Stimulated activated naive CD8-positive, alpha-beta T cell treated with anti-CD3 and anti-CD28 coated beads, Interleukin-15, Interleukin-2, amounts not matched to agents 100 U/mL and 50 U/mL, for 24 hours (primary cell): ENCODE data around the gene ANKRD35.
A peak's percentile ranks its signal among the peaks of the same experiment; 100 is the strongest.

Experiments
- ATAC-seq: fragments of 150-1000 bp; cut with Tn5 transposase; one replicate; pipeline ENCODE4 v1.10.0; 2021
- DNase-seq: peaks from one replicate; pipeline ENCODE4 v3.0.0; 2021

Gene ANKRD35

GRCh38 chr1:145897969-145898368 is 12.3 kb upstream of the ANKRD35 start:
- no peak for DNase-seq
- ATAC-seq, result no peak

- DNase-seq (no peak), ATAC-seq (no peak)
These were observed 9.8 kb upstream of the ANKRD35 start for GRCh38 chr1:145895471-145895870.

GRCh38 chr1:145893306-145894055 is 7.8 kb upstream of the ANKRD35 start:
- no peak for DNase-seq
- no peak for ATAC-seq

DNA sequence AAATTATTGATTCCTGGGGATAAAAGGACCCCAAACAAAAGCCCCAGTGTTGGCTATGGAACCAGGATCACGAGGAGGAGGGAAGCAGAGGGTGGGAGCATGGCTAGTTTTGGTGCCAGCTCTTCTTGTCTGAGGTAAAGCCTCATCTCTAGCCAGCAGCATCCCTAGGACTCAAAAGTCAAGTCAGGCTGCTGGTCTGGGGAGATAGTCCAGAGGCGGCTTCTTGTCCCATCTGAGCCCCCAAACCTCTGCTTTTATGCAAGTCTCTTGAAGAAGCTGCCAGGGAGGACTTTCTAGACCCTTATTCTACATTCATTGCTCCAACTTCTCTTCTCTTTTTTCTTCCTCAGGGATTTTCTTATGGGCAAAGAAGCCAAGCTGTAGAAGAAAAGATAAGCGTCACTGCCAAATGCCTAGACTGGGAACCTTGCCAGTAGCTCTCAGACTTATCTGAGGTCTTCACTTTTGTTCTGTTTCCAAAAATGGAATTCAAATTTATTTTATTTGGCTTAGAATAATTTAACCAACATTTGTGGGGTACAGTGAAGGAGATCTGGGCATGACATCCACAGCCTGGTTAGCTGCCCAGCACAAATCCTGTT is 6.9 kb upstream of the ANKRD35 start:
- DNase-seq (no peak), ATAC-seq (no peak)

DNA sequence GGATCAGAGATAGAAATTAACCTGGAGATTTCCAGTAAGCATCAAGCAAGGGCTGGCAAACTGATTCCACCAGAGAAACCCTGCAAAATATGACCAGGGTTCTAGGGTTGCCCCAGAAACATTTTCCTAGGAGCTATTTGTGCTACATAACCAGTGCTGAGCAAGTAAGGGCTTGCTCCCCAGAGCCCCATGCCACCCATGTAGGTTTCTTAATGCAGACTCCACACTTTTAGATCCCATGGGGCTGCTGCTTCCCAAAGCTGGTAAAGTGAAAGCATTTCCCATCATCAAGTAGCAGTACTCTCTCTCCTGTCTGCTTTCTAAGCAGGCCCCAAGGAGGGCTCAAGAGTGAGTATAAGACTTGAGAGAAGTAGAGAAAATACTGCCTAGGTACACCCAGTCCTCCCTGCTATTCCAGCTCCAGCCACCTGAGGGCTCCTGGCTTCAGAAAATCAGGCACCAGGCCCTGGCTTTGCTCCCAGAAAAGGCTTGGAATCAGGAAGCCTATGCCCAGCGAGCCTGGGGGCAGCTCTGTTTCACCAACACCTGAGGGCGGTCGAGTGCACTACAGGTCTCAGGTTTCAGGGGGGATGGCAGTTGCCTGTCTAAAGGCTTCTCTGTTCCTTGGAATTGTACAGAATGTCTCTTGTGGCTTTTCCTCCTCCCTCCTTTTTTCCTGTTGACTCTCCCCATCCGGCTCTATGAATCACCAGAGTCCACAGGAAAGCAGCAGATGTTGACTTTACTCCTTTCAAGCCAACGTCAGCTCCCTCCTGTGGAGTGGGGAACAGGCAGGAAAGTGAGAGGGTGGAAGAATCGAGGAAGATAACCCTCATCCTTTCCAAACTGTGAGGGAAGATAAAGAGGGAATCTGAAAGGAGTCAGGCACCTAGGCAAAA is 6.2 kb upstream of the ANKRD35 start:
- DNase-seq, result peak; percentile 69
- ATAC-seq, result peak; percentile 55

DNA sequence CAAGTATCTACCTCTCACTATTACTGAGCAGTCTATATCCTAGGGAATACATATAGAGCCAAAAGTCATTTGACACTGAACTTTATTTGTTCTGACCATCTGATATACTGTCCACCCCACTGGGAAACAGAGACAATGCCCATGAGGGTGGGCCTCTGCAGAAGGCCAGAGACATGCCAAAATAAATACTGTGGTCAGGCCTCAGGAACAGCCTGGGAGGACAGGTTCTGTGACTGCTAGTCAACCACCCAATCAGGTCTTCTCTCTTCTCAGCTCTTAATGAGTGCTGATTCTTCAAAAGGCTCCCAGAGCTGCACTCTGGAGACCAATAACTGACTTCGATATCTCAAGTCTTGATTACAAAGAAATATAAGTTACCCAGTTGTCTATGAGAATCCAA is 5.5 kb upstream of the ANKRD35 start:
- DNase-seq, result no peak
- no peak for ATAC-seq

GRCh38 chr1:145889722-145890121 is 4.1 kb upstream of the ANKRD35 start:
- DNase-seq, result no peak

GRCh38 chr1:145887631-145888030 is 2.0 kb upstream of the ANKRD35 start:
- DNase-seq (no peak), ATAC-seq (no peak)

More at GRCh38 chr1:145889722-145890121, 4.1 kb upstream of the ANKRD35 start:
- no peak for ATAC-seq

- no peak for DNase-seq
These were observed 1.1 kb upstream of the ANKRD35 start for GRCh38 chr1:145886816-145887215.

DNA sequence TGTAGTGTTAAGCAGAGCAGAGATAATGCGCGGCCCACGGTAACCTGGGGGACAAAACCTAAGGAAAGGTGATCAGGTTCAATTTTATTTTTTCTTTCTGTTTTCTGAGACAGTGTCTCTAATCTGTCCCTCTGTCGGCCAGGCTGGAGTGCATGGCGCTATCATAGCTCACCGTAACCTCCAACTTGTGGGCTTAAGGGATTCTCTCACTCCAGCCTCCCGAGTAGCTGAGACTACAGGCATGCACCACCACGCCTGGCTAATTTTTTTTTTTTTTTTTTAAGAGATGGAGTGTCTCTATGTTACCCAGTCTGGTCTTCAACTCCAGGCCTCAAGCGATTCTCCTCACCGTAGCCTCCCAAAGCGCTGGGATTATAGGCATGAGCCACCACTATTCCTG is 724 bp upstream of the ANKRD35 start:
- ATAC-seq, result no peak
- no peak for DNase-seq

More at GRCh38 chr1:145886816-145887215, 1.1 kb upstream of the ANKRD35 start:
- ATAC-seq, result no peak

GRCh38 chr1:145884675-145885074 is 991 bp downstream of the ANKRD35 start:
- ATAC-seq (no peak), DNase-seq (no peak)

DNA sequence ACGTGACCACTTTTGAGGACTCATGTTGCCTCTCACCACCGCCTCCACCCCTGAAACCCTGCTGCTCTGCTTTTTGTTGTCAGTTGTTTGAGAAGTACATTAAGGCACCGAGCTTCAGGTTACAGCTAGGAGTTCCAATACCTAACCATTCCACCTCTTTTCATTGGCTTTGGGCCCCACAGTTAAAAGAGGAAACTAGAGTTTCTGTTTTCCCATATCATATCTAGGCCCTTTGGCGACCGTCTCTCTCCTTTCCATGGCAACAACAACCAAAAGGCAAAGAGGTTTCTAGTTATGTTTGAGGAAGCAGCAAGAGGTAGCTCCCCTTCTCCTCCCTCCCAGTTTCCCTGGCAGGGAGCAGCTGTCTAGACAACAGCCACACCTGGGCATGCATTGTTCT is 5.9 kb downstream of the ANKRD35 start:
- no peak for ATAC-seq
- no peak for DNase-seq

GRCh38 chr1:145878724-145879123 is 6.9 kb downstream of the ANKRD35 start:
- DNase-seq (no peak), ATAC-seq (no peak)

DNA sequence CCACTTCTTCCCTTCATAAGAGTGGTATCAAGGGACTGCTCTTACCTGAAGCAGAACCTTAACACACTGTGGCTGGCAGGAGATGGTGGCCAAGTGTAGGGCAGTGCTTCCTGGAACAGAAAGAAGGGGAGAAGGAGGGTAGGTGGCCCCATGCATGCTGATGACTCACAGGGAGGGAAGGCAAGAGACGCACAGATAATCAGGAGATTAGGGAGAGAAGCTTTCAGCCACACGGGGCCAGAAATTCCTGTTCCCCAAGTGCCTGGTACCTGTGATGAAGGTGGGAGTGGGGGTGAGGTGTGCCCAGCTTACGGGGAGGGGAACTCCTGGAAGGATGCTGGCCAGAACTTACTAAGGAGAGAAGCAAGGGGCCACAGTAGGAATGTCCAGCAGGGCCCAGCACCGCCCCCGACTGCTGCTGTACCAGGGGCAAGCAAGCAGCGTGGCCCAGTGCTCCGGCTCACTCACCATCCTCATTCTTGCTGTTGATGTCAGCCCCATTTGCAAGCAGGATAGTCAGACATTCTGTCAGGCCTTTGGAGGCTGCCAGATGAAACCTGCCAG is 7.7 kb downstream of the ANKRD35 start:
- DNase-seq, result no peak
- ATAC-seq, result no peak

GRCh38 chr1:145874646-145875045 is 11.0 kb downstream of the ANKRD35 start:
- ATAC-seq (no peak), DNase-seq (no peak)

DNA sequence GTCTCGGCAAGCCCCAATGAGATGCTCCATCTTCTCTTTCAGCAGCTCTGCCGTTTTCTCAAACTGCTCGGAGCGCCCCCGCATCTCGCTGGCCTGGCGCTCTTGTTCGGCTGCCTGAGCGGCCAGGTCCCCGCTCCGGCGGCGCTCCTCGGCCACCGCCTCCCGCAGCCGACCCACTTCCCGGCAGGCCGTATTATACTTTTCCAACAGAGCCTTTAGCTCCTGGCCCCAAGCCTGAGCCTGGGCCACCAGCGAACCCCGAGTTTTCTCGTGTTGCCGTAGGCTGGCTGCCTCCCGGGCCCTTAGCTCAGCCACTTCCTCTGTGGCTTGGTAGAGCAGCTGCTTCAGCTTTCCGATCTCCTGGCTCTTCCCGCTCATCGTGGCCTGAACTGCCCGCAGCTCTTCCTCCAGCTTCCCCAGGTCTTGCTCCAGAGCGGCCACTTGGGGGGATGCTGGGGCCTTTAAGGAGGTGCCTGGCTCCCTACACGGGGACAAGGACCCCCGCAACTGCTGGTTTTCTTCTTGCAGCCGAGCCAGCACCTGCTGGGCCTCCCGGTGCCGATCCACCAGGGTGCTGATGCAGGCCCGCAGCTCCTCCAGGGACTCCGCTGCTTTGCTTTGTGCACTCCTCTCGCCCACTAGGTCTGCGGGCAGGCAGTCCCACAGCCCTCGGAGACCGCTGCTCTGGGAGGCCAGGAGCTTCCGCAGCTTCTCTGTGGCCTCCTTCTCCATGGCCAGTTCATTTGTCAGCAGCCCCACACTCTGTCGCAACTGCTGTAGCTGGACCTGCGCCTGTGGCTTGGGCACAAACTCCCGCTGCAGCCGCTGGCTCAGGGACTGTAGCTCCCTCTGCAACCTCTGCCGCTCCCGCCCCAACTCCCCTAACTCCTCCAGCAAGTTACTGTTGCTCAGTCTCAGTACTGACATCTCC is 13.4 kb downstream of the ANKRD35 start:
- DNase-seq (peak; percentile 42), ATAC-seq (peak; percentile 81)

DNA sequence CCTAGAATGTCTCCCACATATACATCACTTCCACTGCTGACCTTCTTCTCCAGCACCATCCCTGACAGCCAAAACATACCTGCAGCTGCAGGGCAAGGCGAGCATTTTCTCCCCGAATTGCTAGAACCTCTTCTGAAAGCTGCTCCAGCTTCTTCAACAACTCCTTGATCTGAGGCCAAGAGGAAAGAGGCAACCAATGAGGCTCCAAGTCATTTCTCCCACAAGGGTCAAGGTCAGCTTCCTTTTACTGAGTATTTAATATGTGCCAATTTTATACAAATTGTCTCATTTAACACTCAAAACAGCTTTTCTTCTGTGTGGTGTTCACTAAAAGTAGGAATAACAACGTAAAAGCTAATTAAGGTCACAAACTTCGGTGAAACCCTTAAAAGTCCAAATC is 17.4 kb downstream of the ANKRD35 start:
- DNase-seq, result no peak
- no peak for ATAC-seq

DNA sequence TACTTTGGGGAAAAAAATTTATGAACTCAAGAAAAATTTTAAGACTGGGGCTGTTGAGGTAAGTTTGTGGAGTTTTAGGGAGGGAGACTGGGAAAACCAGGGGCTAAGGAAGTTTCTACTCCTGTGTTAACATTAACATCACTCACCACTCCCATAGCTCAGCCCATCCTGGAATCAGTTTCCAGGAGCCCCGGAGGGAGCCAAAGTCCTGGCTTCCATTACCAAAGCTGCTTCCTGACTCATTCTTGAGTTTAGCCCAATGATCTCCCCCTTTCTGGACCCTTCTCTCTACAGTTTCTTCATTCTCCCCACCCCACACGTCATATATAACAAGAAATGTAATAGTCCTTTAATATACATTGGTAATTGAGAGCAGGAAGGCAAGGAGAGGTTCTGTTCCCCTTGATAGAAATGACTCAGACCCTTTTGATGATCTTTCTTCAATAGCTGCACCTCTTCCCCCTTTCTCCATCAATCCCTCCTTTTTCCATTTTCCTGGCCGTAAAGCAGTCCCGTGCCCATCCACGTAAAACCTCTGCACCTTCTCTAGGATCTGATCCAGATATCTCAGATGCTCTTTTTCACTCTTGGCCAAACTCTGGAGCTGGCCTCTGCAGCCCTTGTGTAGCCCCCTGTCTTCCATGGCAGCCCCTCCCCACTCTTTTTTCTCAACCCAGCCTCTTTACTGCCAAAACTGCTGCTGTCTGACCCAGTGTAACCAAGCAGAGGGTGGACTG is 22.2 kb downstream of the ANKRD35 start:
- DNase-seq (no peak), ATAC-seq (no peak)

DNA sequence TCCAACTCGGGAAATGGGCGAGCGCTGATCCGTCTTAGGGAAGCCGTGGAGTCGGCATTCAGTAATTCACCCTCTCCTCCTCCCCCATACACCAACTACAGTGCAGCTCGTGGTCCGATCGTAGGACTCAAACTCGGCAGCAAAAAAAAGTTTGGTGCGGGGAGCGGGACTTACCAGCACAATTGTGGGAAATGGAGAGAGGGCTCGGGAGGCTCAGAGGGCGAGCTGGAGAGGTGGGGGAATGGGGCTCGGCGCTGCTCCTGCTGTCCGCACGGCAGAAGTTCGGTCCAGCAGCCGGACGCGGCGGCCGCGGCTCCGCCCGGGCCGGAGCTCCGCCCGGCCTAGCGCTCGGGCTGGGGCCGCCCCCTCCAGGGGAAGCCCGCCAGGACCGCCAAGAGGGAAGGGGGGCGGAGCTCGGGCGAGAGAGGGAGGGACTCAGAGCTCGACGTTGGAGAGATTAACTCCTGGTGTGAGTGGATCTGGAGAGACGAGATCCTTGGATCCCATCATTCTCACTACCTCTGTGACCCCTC is 26.1 kb downstream of the ANKRD35 start:
- DNase-seq, result peak; percentile 88
- peak; percentile 85 for ATAC-seq

GRCh38 chr1:145858901-145859490 is 26.7 kb downstream of the ANKRD35 start, which contains the start of gene PIAS3:
Gene PIAS3, minus strand, starts transcription at chr1:145859081. Its CDS starts 91 bp downstream, at chr1:145858990.
- DNase-seq, result peak; percentile 92
- peak; percentile 87 for ATAC-seq
